ENCODE results near the gene CPS1. TPM values are rescaled to one million over a fixed set of nuclear protein-coding genes. Genes with fewer than 3 reads are reported as not detected.

Gene CPS1
- total and polyA plus RNA-seq, 2 of the 4 experiments (the other 2 are of a cell fraction): 5.4 to 20.1 TPM

DNA sequence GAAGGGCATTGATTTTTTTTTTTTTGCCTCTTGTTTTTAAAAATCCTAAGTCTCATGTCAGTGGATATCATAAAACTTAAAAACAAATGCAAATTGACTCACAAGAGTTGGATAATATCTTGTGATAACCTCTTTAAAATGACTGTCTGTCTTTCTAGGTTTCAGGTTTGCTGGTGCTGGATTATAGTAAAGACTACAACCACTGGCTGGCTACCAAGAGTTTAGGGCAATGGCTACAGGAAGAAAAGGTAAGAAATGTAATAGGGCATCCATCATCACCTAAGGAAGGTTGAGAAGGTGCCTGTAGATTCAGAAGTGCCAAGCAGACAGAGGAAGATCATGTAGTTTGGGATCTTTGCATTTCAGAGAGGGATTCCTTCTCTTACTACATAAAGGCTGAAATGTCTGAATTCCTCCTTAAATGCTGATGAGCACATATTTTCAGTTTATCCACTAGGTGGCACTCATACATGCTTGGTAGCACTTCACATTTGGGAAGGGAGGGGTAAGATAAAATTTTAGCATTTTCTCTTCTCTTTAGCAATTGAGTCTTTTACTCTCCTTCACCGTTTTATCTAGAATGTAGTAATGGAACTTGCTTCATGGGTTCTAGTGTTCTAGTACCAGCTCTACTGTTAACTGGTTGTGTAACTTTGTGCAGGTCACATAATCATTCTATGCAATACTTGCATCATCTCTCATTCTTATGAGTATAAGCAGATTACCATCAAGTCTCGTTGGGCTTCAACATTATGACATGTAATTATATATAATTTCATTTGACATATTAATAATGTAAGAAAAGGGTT, 21.1 kb downstream of the CPS1 start:
- no peak overlapping the region for H3K14ac ChIP-seq (replicated peaks; ENCODE audit: low read depth, low read length)
- no peaks in the 10 kb centered on the region for H4K20me1 ChIP-seq (ENCODE audit: insufficient read depth, low read length)
- no peak overlapping the region for H2BK120ac ChIP-seq (ENCODE audit: low read depth, low read length)
- no peak overlapping the region for H2BK5ac ChIP-seq (ENCODE audit: low read depth, low read length, poor library complexity, severe bottlenecking)
- H3K4me1 ChIP-seq (ENCODE audit: control insufficient read depth, insufficient read depth, low read length): no peaks in the 10 kb centered on the region
- H3K36me3 ChIP-seq (ENCODE audit: control insufficient read depth, insufficient read depth, low read length): no peaks in the 10 kb centered on the region
- H3K9me1 ChIP-seq (ENCODE audit: insufficient read depth, low read length): no peaks in the 10 kb centered on the region
- dilution Hi-C loops (cut with HindIII; ENCODE audit: low sequenced_read_pairs, unreplicated experiment): no loop called here
- no CpG with 5 or more reads among the region's 2 CpGs for WGBS, 2 experiments (ENCODE audit: extremely low coverage in 2 of 2, insufficient read length in 1 of 2)
- H2AK5ac ChIP-seq (ENCODE audit: low read depth, low read length): no peak overlapping the region
- H3K9me3 ChIP-seq (ENCODE audit: control insufficient read depth, insufficient read depth, low read length): no peaks in the 10 kb centered on the region
- no peaks in the 10 kb centered on the region for H3K27me3 ChIP-seq (ENCODE audit: control insufficient read depth, insufficient read depth, low read length)
- no peak overlapping the region for H4K8ac ChIP-seq (ENCODE audit: low read depth in 2 of 2, low read length in 2 of 2)
- in situ Hi-C loops (cut with MboI; ENCODE audit: low sequenced_read_pairs): no loop called here
- DNase-seq: peak; percentile 59
- no TSS peak for BruUV-seq (replicated peaks)
- intact Hi-C loops (cut with micrococcal nuclease): loop anchor here (1.0 to 2.0 kb wide), 2 partner anchors 581 to 1989 kb away; no protein-coding TSS in a partner anchor
- ATAC-seq (ENCODE audit: low read depth): peak; percentile 77
- no peak overlapping the region for H4K5ac ChIP-seq (ENCODE audit: low read depth, low read length)
- H3K18ac ChIP-seq (ENCODE audit: low read depth, low read length): no peak overlapping the region
- no peaks in the 10 kb centered on the region for H3K79me1 ChIP-seq (ENCODE audit: low read depth in 1 of 2, low read length in 2 of 2)
- H3K27ac ChIP-seq (ENCODE audit: insufficient read depth, low read length): no peak overlapping the region
- H3K4me3 ChIP-seq (ENCODE audit: insufficient read depth, low read depth, low read length): no peak overlapping the region
- POLR2A ChIA-PET (ENCODE audit: unreplicated experiment): no interaction called here
- H3K9ac ChIP-seq (ENCODE audit: low read depth, low read length): no peak overlapping the region
- CTCF ChIA-PET: no interaction called here
- no peak overlapping the region for H3K4me2 ChIP-seq (ENCODE audit: low read depth, low read length)
- no peak overlapping the region for H3K56ac ChIP-seq (ENCODE audit: extremely low read depth, insufficient read depth, low read length)
- no peak overlapping the region for H3K23ac ChIP-seq (ENCODE audit: low read depth, low read length)
- TF ChIP-seq, protein P1, sequence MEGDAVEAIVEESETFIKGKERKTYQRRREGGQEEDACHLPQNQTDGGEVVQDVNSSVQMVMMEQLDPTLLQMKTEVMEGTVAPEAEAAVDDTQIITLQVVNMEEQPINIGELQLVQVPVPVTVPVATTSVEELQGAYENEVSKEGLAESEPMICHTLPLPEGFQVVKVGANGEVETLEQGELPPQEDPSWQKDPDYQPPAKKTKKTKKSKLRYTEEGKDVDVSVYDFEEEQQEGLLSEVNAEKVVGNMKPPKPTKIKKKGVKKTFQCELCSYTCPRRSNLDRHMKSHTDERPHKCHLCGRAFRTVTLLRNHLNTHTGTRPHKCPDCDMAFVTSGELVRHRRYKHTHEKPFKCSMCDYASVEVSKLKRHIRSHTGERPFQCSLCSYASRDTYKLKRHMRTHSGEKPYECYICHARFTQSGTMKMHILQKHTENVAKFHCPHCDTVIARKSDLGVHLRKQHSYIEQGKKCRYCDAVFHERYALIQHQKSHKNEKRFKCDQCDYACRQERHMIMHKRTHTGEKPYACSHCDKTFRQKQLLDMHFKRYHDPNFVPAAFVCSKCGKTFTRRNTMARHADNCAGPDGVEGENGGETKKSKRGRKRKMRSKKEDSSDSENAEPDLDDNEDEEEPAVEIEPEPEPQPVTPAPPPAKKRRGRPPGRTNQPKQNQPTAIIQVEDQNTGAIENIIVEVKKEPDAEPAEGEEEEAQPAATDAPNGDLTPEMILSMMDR (conservative IDR thresholded peaks at IDR 0.05; ENCODE audit: low read depth, low read length): peak; percentile 72
- peak; percentile 63 for TF ChIP-seq CEBPB (IDR thresholded peaks at IDR 0.05; ENCODE audit: low read depth, low read length)
- no peak for TF ChIP-seq BHLHE40 (IDR thresholded peaks at IDR 0.05; ENCODE audit: low read depth, low read length)
- TF ChIP-seq RCOR1 (IDR thresholded peaks at IDR 0.05; ENCODE audit: insufficient replicate concordance, low read length): no peak
- TF ChIP-seq SMC3 (IDR thresholded peaks at IDR 0.05; ENCODE audit: low read depth, low read length): peak; percentile 43
- TF ChIP-seq RAD21 (IDR thresholded peaks at IDR 0.05; ENCODE audit: low read length): peak; percentile 53
- peak; percentile 80 for TF ChIP-seq MAFK (IDR thresholded peaks at IDR 0.05; ENCODE audit: low read depth, low read length)
- TF ChIP-seq MAZ (IDR thresholded peaks at IDR 0.05; ENCODE audit: borderline replicate concordance, low read depth, low read length): no peak
- no peak for TF ChIP-seq POLR2A (IDR thresholded peaks at IDR 0.05; ENCODE audit: low read depth, low read length)
- H2BK20ac ChIP-seq (ENCODE audit: low read depth, low read length): no peak overlapping the region
- no peak overlapping the region for H2AFZ ChIP-seq (replicated peaks; ENCODE audit: low read length, poor library complexity)
- no peak overlapping the region for H4K91ac ChIP-seq (ENCODE audit: insufficient read depth, low read depth, low read length)
- H2BK15ac ChIP-seq (ENCODE audit: low read depth, low read length): no peak overlapping the region
- no peak overlapping the region for H2AK9ac ChIP-seq (replicated peaks; ENCODE audit: low read depth, low read length, poor library complexity)
- no peak overlapping the region for H3K4ac ChIP-seq (ENCODE audit: low read depth, low read length)

All from IMR-90 (cell line).